NCI-H446 treated with DMSO at 0.1 percent for 48 hours (cell line): ENCODE data around the gene DCDC1.

Experiments used
- DNase-seq: peaks from one replicate; lab custom pipeline; 2025; lab: John Stamatoyannopoulos, UW

The DCDC1 gene

GRCh38 chr11:31236143-31236542 is 133.4 kb downstream of the DCDC1 start:
- DNase-seq, result peak; percentile 73

DNA sequence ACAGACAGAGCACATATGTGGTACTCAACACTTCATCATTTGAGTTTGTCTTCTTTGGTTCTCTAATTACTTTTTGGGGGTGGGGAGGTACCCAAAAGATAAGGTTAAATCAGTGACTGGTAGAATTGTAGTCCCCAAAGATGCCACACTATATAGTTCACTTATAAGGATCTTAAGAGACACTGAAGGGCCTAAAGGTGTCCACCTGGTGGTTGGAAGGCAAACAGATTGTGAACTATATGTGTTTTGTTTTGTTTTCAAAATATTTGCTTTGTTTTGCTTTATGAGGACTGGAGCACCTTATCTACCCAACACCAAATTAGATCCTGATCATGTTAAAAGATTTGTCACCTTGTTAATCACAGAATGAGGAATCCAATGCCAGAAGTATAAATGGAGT is 136.1 kb downstream of the DCDC1 start:
- peak; percentile 10 for DNase-seq

DNA sequence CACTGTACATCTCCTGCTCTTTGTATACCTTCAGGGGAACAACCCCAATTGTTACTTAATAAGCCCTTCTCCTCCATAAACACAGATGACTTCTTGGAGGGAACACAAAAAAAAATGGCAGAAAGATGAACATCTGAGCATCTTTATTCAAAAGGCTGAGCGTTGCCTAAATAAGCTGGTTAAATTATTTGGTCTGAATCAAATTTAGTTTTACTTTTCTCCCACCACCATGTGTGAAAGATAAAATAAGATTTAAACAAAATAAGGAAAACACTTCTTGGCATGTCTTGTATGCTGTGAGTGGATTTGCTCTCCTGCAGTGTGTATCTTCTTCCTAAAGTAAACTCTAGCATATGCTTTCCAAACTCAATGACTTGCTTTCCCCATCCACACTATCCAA is 137.9 kb downstream of the DCDC1 start:
- no peak for DNase-seq

DNA sequence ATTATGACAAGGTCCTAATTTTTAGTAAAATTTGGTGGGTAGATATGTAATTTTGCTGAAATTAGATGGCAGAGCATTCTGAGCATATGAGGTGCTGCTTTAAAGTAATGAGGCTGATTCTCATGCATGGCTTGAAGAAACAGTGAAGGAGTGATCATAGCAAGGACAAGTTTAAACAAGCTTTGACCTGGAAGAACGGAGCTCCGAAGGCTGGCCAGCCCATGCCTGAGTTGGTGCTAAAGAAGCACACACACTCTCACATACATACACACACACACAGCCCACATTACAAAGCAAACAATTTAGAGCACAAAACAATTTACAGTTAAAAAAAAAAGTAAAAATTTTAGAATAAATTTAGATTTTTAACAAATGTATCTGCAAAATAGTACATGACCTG is 150.7 kb downstream of the DCDC1 start:
- no peak for DNase-seq

DNA sequence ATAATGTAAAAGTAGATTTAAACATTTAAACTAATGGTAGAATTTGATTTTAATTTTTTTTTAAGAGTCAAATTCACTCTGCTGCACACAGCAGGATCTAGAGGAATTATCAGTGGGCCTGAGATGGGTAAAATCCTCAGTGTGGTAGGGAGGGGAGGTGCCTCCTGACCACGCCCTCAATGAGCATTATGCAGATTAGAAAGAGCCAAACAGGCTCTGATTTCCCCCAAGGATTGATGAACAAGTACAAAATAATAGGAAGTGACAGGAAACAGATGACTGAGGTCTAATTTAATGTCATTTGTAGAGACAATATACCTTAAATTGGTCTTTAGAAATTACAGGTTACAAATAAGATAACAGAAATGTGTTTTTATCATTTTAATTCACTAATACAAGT is 155.2 kb downstream of the DCDC1 start:
- DNase-seq, result no peak

DNA sequence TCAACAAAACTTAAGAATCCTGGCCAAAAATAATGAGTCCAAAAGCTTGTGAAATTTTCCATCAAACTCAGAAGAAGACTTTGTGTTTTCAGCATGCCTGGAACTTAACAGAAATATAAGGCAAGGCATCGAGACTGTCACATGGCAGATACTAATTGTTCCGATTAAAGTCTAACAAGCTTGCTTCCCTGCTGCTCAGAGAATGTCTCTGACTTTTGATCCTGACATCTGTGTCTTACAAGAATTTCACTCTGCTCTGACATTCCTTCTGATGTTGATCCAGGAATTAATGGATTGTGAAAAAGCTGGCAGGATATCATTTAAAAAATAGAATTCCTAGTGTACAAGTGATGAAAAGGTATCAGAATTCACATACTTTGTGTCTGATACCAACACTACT is 170.2 kb downstream of the DCDC1 start:
- no peak for DNase-seq

- DNase-seq, result no peak
Measured at GRCh38 chr11:31173926-31174680, 195.4 kb downstream of the DCDC1 start.

GRCh38 chr11:31160504-31161422 is 208.8 kb downstream of the DCDC1 start:
- DNase-seq, result no peak

DNA sequence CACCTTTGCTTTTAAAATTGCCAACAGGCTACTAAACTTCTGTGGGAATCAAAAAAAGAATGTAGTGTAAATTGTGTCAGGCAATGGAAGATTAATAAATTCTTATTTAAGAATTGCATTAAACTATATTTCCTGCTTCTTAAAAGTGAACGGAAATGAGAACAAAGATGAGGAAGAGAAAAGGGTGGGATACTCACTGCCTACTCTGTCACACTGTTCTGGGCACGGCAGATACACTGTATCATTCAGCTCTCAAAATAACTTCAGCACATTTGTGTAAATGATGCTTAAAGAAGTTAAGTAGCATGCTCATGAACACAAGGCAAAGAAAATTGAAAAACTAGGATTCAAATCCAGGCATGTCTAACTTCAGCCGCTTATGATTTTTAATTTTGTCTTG is 218.7 kb downstream of the DCDC1 start:
- DNase-seq, result no peak

GRCh38 chr11:31150011-31150410 is 219.5 kb downstream of the DCDC1 start:
- DNase-seq, result no peak

GRCh38 chr11:31141789-31142188 is 227.8 kb downstream of the DCDC1 start:
- no peak for DNase-seq

GRCh38 chr11:31139479-31139878 is 230.1 kb downstream of the DCDC1 start:
- DNase-seq, result no peak

DNA sequence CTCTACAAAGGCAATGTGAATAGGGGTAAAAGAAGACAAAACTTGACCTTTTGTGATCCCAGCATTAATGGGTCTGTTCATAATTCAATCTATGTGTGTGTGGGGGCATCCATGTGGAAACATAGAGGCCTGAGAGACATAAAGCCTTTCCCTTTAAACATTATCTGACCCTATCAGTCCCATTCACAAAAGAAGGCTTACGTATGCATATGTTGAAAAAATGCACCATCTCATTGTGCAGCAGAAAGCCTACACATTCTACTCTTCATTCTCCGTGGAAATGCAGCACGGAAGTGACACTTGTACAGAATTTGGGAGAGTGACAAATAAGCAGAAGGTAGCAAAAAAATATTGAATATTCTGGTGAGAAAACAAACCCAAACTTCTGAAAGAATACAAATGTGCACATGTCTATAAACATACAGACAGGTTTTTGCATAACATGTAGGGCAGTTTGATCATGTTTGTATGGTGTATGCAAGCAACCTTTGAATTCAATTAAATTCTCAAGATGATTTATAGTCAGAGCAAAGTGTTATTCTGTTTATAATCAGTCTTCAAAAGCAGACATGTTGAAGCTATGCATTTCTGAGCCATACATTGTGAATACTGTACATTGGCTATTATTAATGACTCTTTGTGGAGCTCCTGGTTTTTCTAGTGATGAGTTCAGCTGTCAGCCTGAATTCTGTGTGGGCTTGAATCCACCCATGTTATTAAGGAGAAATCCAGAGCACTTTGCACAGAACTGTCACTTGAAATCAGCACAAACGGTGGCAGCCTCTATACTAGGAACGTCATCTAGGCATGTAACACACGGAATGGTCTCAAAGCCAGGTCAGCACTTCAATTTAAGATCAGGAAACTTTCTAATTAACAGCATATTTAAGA is 236.8 kb downstream of the DCDC1 start:
- no peak for DNase-seq

DNA sequence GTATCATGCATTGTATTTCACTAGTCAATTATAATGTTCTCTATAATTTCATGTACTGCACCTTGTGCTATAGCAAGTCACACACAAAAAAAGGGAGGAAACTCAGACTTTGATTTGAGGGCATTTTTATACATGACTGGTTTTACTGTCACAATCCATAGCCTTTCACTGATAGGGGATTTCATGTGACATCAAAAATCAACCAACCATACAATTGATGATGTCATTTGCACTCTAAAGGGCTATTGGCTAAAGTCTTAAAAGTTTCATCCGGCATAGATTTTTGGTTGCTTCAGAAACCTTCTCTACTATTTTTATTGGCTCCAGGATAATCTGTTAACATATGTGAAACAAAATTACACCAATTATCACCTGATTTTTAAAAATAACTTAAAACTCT is 237.8 kb downstream of the DCDC1 start:
- DNase-seq, result no peak

DNA sequence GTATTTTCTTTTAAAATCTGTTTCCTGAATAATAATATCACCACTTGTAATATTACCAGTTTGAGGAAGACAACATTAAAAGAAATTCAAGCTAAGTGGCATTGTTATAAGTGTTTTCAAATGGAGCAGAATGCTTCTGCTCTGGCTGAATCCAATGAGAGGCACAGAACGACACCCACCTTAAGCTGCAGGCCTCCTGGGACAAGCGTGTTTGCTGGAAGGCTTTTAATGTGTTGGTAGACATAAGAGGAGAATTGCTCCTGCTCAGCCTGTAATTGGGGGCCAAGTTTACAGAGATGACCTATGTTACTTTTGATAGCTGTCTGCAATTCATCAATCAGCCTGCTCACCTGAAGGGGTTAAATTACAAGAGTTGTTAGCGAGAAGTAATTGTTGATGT is 242.2 kb downstream of the DCDC1 start:
- DNase-seq, result no peak

DNA sequence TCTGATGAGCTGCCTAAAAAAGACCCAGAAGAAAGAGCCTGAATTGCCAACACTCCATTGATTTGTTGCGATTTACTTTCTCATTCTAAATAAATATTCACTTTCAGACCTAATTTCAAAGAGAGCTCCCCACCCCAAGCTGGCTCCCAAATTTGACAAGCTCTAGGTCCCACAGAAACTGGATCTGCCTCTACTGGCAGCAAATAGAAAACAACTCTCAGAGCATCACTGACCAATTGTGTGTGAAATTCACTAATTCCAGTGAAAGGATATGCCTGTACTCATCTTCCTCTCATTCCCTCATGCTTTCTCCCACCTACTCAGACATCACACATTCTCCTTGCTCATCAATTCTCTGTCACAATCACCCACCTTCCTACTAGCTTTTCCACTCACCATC is 249.1 kb downstream of the DCDC1 start:
- no peak for DNase-seq

DNA sequence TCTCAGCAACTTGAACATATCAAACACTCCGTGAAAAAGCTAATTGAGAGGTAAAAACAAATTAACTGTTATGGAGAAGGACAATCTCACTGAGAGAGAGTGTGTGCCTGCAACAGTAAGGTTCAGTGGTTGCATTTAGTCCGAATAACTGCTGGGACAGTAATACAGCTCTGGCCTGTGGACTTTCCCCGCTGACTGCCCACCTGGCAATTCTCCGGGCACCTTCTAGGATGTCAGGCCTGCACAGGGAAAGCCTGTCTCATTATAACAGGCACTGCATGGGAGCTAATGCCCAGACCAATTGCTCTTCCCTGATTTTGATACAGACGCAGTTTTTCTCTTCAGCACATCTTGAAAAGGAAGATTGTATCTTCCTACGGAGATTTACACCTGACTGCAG is 251.0 kb downstream of the DCDC1 start:
- DNase-seq, result no peak

DNA sequence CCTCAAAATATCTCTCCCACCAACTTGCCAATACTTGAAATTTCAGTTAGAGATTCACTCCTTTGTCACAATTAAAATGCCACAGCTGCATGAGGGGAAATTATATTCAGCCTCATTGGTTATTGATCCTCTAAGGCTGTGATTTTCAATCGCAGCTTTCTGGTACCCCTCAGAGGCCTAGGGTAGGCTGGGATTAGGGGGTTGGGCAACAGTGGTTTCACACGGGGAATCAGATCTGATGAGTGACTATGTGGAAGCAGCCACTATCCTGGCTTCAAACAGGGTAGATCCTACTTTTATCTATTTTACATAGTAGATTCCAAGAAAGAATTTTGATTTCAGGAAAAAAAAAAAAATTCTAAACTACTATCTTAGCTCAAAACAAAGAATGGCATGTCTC is 252.5 kb downstream of the DCDC1 start:
- DNase-seq, result no peak

GRCh38 chr11:31114442-31114841 is 255.1 kb downstream of the DCDC1 start:
- no peak for DNase-seq

DNA sequence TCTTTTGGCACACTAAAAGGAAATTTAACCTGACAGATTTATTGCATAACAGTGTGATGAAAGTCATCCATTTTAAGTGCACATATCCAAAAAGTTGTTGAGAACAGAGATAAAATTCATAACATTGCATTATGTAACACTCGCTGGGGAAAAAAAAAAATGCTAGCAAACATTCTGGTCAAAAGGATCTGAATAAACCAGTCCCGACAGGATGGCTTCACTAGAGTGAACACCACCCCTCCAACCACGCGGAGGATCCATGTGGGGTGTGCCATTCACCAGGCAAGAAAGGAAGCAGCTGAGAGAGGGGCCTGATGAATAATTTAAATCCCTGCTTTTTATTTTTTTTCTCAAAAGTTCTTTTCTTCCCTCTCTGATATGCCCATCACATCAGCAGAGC is 258.7 kb downstream of the DCDC1 start:
- no peak for DNase-seq

DNA sequence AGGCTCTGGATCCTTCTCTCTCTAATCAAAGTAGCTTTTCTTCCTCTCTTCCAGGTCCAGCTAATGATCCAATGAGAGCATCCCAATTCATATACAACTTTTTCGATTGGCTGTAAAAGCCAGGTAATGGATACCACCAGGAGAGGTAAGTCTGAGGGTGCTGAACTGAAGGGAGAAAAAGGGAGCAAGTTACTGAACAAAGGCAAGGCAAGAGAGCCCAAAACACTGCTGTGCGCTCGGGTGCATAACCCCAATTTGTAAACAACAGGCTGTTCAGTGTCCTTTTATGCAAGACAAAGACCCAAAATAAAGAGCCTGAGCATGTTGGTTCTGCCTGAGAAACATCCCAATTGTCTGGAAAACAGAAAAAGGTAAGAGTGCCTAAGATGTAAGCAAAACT is 260.1 kb downstream of the DCDC1 start:
- no peak for DNase-seq

- DNase-seq, result no peak
Measured at GRCh38 chr11:31107649-31108048, 261.9 kb downstream of the DCDC1 start.
